CD14-positive monocyte (primary cell): Measurements from ENCODE around the gene PGBD1. TPM values are rescaled to one million over a fixed set of nuclear protein-coding genes. Genes with fewer than 3 reads are reported as not detected.

Experiments used
- DNase-seq, 3 donors: peaks; one replicate each; pipeline ENCODE4 v3.0.0-alpha.2; 2011 to 2022
- H2AFZ ChIP-seq: 2 replicates; pipeline ENCODE4 v1.6.0; 2012; ENCODE audit warnings: mild to moderate bottlenecking, low read depth, low read length, inconsistent platforms; ENCODE audit not compliant: insufficient read depth, poor library complexity, severe bottlenecking
- H3K27ac ChIP-seq, 2 donors: 1 replicate in 1 of 2; 2 replicates in 1 of 2; pipeline ENCODE4 v1.5.1; 2012 to 2013; ENCODE audit warnings: low read length in 2 of 2, control low read depth in 1 of 2, inconsistent platforms in 1 of 2, low read depth in 1 of 2, mild to moderate bottlenecking in 1 of 2
- H3K27me3 ChIP-seq, 2 donors: one replicate each; pipeline versions ENCODE4 v1.6.0 to v1.6.1; 2011 to 2013; ENCODE audit warnings: low read length in 2 of 2; ENCODE audit not compliant: control insufficient read depth in 2 of 2, insufficient read depth in 2 of 2
- H3K36me3 ChIP-seq, 2 donors: replicated peaks in 1 of 2; 1 replicate in 1 of 2; 2 replicates in 1 of 2; pipeline versions ENCODE4 v1.5.1 to v1.6.1; 2012 to 2013; ENCODE audit warnings: low read length in 2 of 2, control low read depth in 1 of 2, inconsistent platforms in 1 of 2, mild to moderate bottlenecking in 1 of 2; ENCODE audit not compliant: insufficient read depth in 2 of 2, control insufficient read depth in 1 of 2
- H3K4me1 ChIP-seq, 2 donors: 1 replicate in 1 of 2; 2 replicates in 1 of 2; pipeline versions ENCODE4 v1.5.1 to v1.6.1; 2012 to 2013; ENCODE audit warnings: low read length in 2 of 2, control low read depth in 1 of 2, inconsistent platforms in 1 of 2, mild to moderate bottlenecking in 1 of 2, moderate library complexity in 1 of 2; ENCODE audit not compliant: insufficient read depth in 2 of 2, control insufficient read depth in 1 of 2
- H3K4me2 ChIP-seq: replicated peaks from 2 replicates; pipeline ENCODE3; 2012; ENCODE audit warnings: low read length, moderate library complexity, mild to moderate bottlenecking; ENCODE audit not compliant: poor library complexity, severe bottlenecking; ENCODE audit errors: extremely low read depth
- H3K4me3 ChIP-seq, 3 experiments: fragments of 200-600 bp in 1 of 3; sonication (generic) in 1 of 3; replicated peaks in 1 of 3; 1 replicate in 2 of 3; 2 replicates in 1 of 3; pipeline ENCODE4 v1.5.1; 2011 to 2013; ENCODE audit warnings: low read length in 3 of 3, mild to moderate bottlenecking in 3 of 3, control low read depth in 2 of 3, low read depth in 2 of 3, inconsistent platforms in 1 of 3, moderate library complexity in 1 of 3
- H3K79me2 ChIP-seq: 2 replicates; pipeline ENCODE4 v1.6.0; 2012; ENCODE audit warnings: mild to moderate bottlenecking, control low read depth, inconsistent platforms, low read length, moderate library complexity; ENCODE audit not compliant: insufficient read depth
- H3K9ac ChIP-seq: 2 replicates; pipeline ENCODE4 v1.6.0; 2017; ENCODE audit warnings: low read length, mild to moderate bottlenecking; ENCODE audit not compliant: insufficient read depth, poor library complexity, severe bottlenecking
- H3K9me3 ChIP-seq, 2 donors: replicated peaks in 1 of 2; 1 replicate in 1 of 2; 2 replicates in 1 of 2; pipeline versions ENCODE4 v1.5.1 to v1.6.1; 2012 to 2013; ENCODE audit warnings: low read length in 2 of 2, control low read depth in 1 of 2; ENCODE audit not compliant: control insufficient read depth in 1 of 2, insufficient read depth in 1 of 2
- H4K20me1 ChIP-seq: 2 replicates; pipeline ENCODE4 v1.6.0; 2012; ENCODE audit warnings: mild to moderate bottlenecking, low read length, control low read depth, moderate library complexity; ENCODE audit not compliant: insufficient read depth
- H3K27ac Mint-ChIP-seq, 7 donors: one replicate each; pipeline ENCODE4 v1.8.0; 2020; ENCODE audit warnings: mild to moderate bottlenecking in 7 of 7, mixed read lengths in 7 of 7, moderate library complexity in 6 of 7, inconsistent platforms in 2 of 7
- H3K27me3 Mint-ChIP-seq, 3 donors: one replicate each; pipeline ENCODE4 v1.8.0; 2021 to 2022; ENCODE audit warnings: low read depth in 3 of 3, mild to moderate bottlenecking in 3 of 3, mixed read lengths in 3 of 3, moderate library complexity in 3 of 3, inconsistent platforms in 1 of 3
- H3K36me3 Mint-ChIP-seq, 2 donors: one replicate each; pipeline ENCODE4 v1.8.0; 2020; ENCODE audit warnings: mixed read lengths in 2 of 2, inconsistent platforms in 1 of 2, mild to moderate bottlenecking in 1 of 2
- H3K4me1 Mint-ChIP-seq: one replicate; pipeline ENCODE4 v1.8.0; 2020; ENCODE audit warnings: mild to moderate bottlenecking, mixed read lengths
- H3K4me3 Mint-ChIP-seq, 2 donors: one replicate each; pipeline ENCODE4 v1.8.0; 2020; ENCODE audit warnings: mild to moderate bottlenecking in 2 of 2, mixed read lengths in 2 of 2, moderate library complexity in 1 of 2
- H3K9me3 Mint-ChIP-seq, 7 donors: one replicate each; pipeline ENCODE4 v1.8.0; 2020 to 2022; ENCODE audit warnings: mixed read lengths in 7 of 7, mild to moderate bottlenecking in 6 of 7, moderate library complexity in 6 of 7, inconsistent platforms in 2 of 7
- CTCF ChIP-seq: fragments of 200-600 bp; IDR thresholded peaks from one replicate; pipeline ENCODE4 v1.8.0; 2022; ENCODE audit warnings: antibody characterized with exemption, mild to moderate bottlenecking
- WGBS: methylation state at CpG from one replicate; pipeline ENCODE4 v1.1.5; 2013; ENCODE audit warnings: missing lambda C conversion rate; ENCODE audit not compliant: insufficient coverage; 5-methylcytosine and 5-hydroxymethylcytosine counted together
- intact Hi-C, 2 donors: fragments of 100-400 bp; cut with micrococcal nuclease; formaldehyde crosslinking; loops; one replicate each; pipeline versions ENCODE4 v1.15.0 to v1.15.1; 2023
- polyA plus RNA-seq, 3 donors: library from polyadenylated mRNA; depleted of rRNA in 1 of 3; unstranded in 2 of 3; stranded (reverse) in 1 of 3; fragments of 300-500 nt in 2 of 3; fragments of >200 nt in 1 of 3; fragmentation: Illumina TruSeq in 2 of 3; gene quantifications; 1 replicate in 2 of 3; 2 replicates in 1 of 3; pipeline ENCODE4 v1.2.3, GENCODE V29; 2012 to 2021

PGBD1 gene
- polyA plus RNA-seq, 3 donors = 0.15 to 0.36 (median 0.17) TPM

GRCh38 chr6:28243946-28244345, 37.4 kb upstream of the PGBD1 start:
- no CpG with 5 or more reads among the region's 3 CpGs for WGBS
- Histone ChIP-seq H3K4me3 (no peak overlapping the region), H2AFZ (no peak overlapping the region), H3K79me2 (no peaks in the 10 kb centered on the region), H3K4me1 (peaks cover 3 to 6% of the 10 kb centered on the region in 2 donors), H3K36me3 (peaks cover 32 to 58% of the 10 kb centered on the region in 2 donors), H3K27ac (no peak overlapping the region), H3K4me2 (no peak overlapping the region), H3K27me3 (no peaks in the 10 kb centered on the region), H4K20me1 (no peaks in the 10 kb centered on the region), H3K9ac (no peak overlapping the region), H3K9me3 (no peaks in the 10 kb centered on the region)
- DNase-seq = no peak
- Mint-ChIP-seq H3K4me3 (no peak overlapping the region), H3K36me3 (peaks cover 53 to 57% of the 10 kb centered on the region in 2 donors), H3K4me1 (peaks cover 15% of the 10 kb centered on the region), H3K9me3 (no peaks in the 10 kb centered on the region), H3K27ac (no peak overlapping the region), H3K27me3 (peaks cover 0 to 1% (median 0%) of the 10 kb centered on the region in 3 donors)
- TF ChIP-seq CTCF = no peak
- intact Hi-C loops = no loop called here

- H3K9me3 ChIP-seq = no peaks in the 10 kb centered on the region
- no peak overlapping the region for H3K4me3 ChIP-seq
- Mint-ChIP-seq H3K36me3 (peaks cover 55% of the 10 kb centered on the region in 2 donors), H3K4me1 (peaks cover 19% of the 10 kb centered on the region), H3K27me3 (peaks cover 0 to 1% (median 0%) of the 10 kb centered on the region in 3 donors), H3K9me3 (no peaks in the 10 kb centered on the region), H3K4me3 (no peak overlapping the region), H3K27ac (peak overlapping the region in 1 of 7 donors; percentile 54)
- H3K36me3 ChIP-seq = peaks cover 32 to 66% of the 10 kb centered on the region in 2 donors
- no peak overlapping the region for H3K9ac ChIP-seq
- no peak overlapping the region for H2AFZ ChIP-seq
- intact Hi-C loops = no loop called here
- no peak overlapping the region for H3K4me2 ChIP-seq
- WGBS = 100% methylated on average over 3 of the region's 6 CpGs
- no peaks in the 10 kb centered on the region for H3K79me2 ChIP-seq
- H3K27me3 ChIP-seq = no peaks in the 10 kb centered on the region
- no peaks in the 10 kb centered on the region for H4K20me1 ChIP-seq
- no peak for TF ChIP-seq CTCF
- H3K4me1 ChIP-seq = peaks cover 3 to 6% of the 10 kb centered on the region in 2 donors
- no peak for DNase-seq
- H3K27ac ChIP-seq = no peak overlapping the region
These were observed 36.0 kb upstream of the PGBD1 start for GRCh38 chr6:28245206-28245941.
